Measurements from ENCODE around the gene DUS2. TPM values are rescaled to one million over a fixed set of nuclear protein-coding genes. Genes with fewer than 3 reads are reported as not detected.
A peak's percentile ranks its signal among the peaks of the same experiment; 100 is the strongest.
"Not testable (repeated sequence)": the region's sequence is repeated elsewhere in the genome, so short reads cannot be mapped to it uniquely, and the experiment has no call there.

DUS2 gene
- total RNA-seq, 6 donors from 2014 or later: 12.7 to 28.3 (median 16.8) TPM

GRCh38 chr16:68005786-68006286 lies 17.2 kb upstream of the DUS2 start:
- no peaks in the 10 kb centered on the region for H3K9me3 ChIP-seq
- no peaks in the 10 kb centered on the region for H3K36me3 ChIP-seq
- no peaks in the 10 kb centered on the region for H3K27me3 ChIP-seq
- peak; percentile 85 to 90 for ATAC-seq (ENCODE audit: low FRiP score in 2 of 2)
- 33% methylated on average over 6 of the region's 6 CpGs for WGBS, 2 donors
- TF ChIP-seq POLR2AphosphoS5 (IDR thresholded peaks at IDR 0.05) (peak in 1 of 2 donors; percentile 34), EP300 (IDR thresholded peaks at IDR 0.05) (no peak), CTCF (IDR thresholded peaks at IDR 0.05) (no peak), POLR2A (IDR thresholded peaks at IDR 0.05) (peak in 1 of 4 donors; percentile 64)
- H3K4me3 ChIP-seq: no peak overlapping the region
- H3K27ac ChIP-seq: peak overlapping the region; percentile 84 to 92 (median 85)
- H3K4me1 ChIP-seq: peaks cover 10 to 23% (median 18%) of the 10 kb centered on the region in 4 donors
- peak in 1 of 2 donors; percentile 83 for DNase-seq

GRCh38 chr16:68009157-68009735 lies 13.8 kb upstream of the DUS2 start:
- no peaks in the 10 kb centered on the region for H3K36me3 ChIP-seq
- H3K27me3 ChIP-seq: no peaks in the 10 kb centered on the region
- no peak overlapping the region for H3K4me3 ChIP-seq
- peaks cover 10 to 21% (median 17%) of the 10 kb centered on the region in 4 donors for H3K4me1 ChIP-seq
- H3K27ac ChIP-seq: no peak overlapping the region
- ATAC-seq (ENCODE audit: low FRiP score in 2 of 2): no peak
- TF ChIP-seq POLR2AphosphoS5 (IDR thresholded peaks at IDR 0.05) (no peak), EP300 (IDR thresholded peaks at IDR 0.05) (no peak), CTCF (IDR thresholded peaks at IDR 0.05) (no peak), POLR2A (IDR thresholded peaks at IDR 0.05) (no peak)
- DNase-seq: no peak
- no peaks in the 10 kb centered on the region for H3K9me3 ChIP-seq
- 73 to 78% methylated on average over 9 of the region's 9 CpGs for WGBS, 2 donors

- not testable (repeated sequence) for H3K4me3 ChIP-seq; H3K27ac ChIP-seq; H3K27me3 ChIP-seq; H3K9me3 ChIP-seq; DNase-seq; H3K36me3 ChIP-seq; ATAC-seq (ENCODE audit: low FRiP score in 2 of 2)
- WGBS, 2 donors: 78 to 94% methylated on average over 4 of the region's 4 CpGs
- peaks cover 10 to 21% (median 15%) of the 10 kb centered on the region in 4 donors for H3K4me1 ChIP-seq
Observed at GRCh38 chr16:68009872-68010271, 13.2 kb upstream of the DUS2 start.

GRCh38 chr16:68013440-68013839 lies 9.6 kb upstream of the DUS2 start:
- Histone ChIP-seq H3K4me3 (no peak overlapping the region), H3K36me3 (no peaks in the 10 kb centered on the region), H3K4me1 (peaks cover 0 to 9% (median 2%) of the 10 kb centered on the region in 4 donors), H3K27me3 (no peaks in the 10 kb centered on the region), H3K9me3 (no peaks in the 10 kb centered on the region), H3K27ac (peak overlapping the region in 2 of 4 donors; percentile 48 to 63)
- TF ChIP-seq CTCF (IDR thresholded peaks at IDR 0.05) (no peak), POLR2A (IDR thresholded peaks at IDR 0.05) (no peak), EP300 (IDR thresholded peaks at IDR 0.05) (no peak), POLR2AphosphoS5 (IDR thresholded peaks at IDR 0.05) (no peak)
- no peak for ATAC-seq (ENCODE audit: low FRiP score in 2 of 2)
- 55 to 83% methylated on average over 1 of the region's 1 CpG for WGBS, 2 donors
- DNase-seq: no peak

- no peak within 1 kb of the TSS for H3K27ac ChIP-seq
- no peaks in the 10 kb centered on the region for H3K27me3 ChIP-seq
- ATAC-seq (ENCODE audit: low FRiP score in 2 of 2): no peak
- H3K4me1 ChIP-seq: peaks cover 0 to 9% (median 2%) of the 10 kb centered on the region in 4 donors
- no peak for TF ChIP-seq POLR2A (IDR thresholded peaks at IDR 0.05)
- TF ChIP-seq CTCF (IDR thresholded peaks at IDR 0.05): no peak
- TF ChIP-seq POLR2AphosphoS5 (IDR thresholded peaks at IDR 0.05): no peak
- no peak for TF ChIP-seq EP300 (IDR thresholded peaks at IDR 0.05)
- no peak within 1 kb of the TSS for H3K4me3 ChIP-seq
- 90 to 91% methylated on average over 5 of the region's 5 CpGs for WGBS, 2 donors
- H3K9me3 ChIP-seq: no peaks in the 10 kb centered on the region
- H3K36me3 ChIP-seq: no peaks in the 10 kb centered on the region
- DNase-seq: no peak
Observed at GRCh38 chr16:68015681-68016080, 7.4 kb upstream of the DUS2 start, which contains the start of gene DPEP2NB. DPEP2NB (minus strand) TSS chr16:68015911; CDS start chr16:68015770, 141 bp downstream.

All from upper lobe of left lung (tissue), 6 donors.